Measurements from ENCODE around the gene SPACA1. TPM values are rescaled to one million over a fixed set of nuclear protein-coding genes. Genes with fewer than 3 reads are reported as not detected.

The SPACA1 gene
- total RNA-seq, 1 experiment from 2014 or later: not detected

- ChIA-PET POLR2A (no interaction called here), CTCF (no interaction called here)
- DNase-seq (ENCODE audit: low read depth, low spot score) (no peak), ATAC-seq (no peak)
- Histone ChIP-seq H3K27me3 (ENCODE audit: control insufficient read depth, insufficient read depth, low read length) (no peaks in the 10 kb centered on the region), H3K36me3 (ENCODE audit: control insufficient read depth, insufficient read depth, low read length) (no peaks in the 10 kb centered on the region), H3K4me3 (ENCODE audit: low read depth in 2 of 2, low read length in 2 of 2) (no peak overlapping the region), H3K4me1 (ENCODE audit: control insufficient read depth, insufficient read depth, low read length) (no peaks in the 10 kb centered on the region), H3K9me3 (ENCODE audit: control insufficient read depth, insufficient read depth, low read depth, low read length) (peaks cover 14% of the 10 kb centered on the region), H3K27ac (ENCODE audit: low read length) (no peak overlapping the region)
- TF ChIP-seq CTCF (IDR thresholded peaks at IDR 0.05) (no peak), TCF7L2 (IDR thresholded peaks at IDR 0.05; ENCODE audit: low read depth, low read length) (no peak)
- in situ Hi-C loops (cut with HindIII; ENCODE audit: low pct_unique_long_range_greater_than_20kb, low sequenced_read_pairs) (no loop called here), intact Hi-C loops (cut with micrococcal nuclease; ENCODE audit: unreplicated experiment) (no loop called here)
- BruUV-seq (replicated peaks): no TSS peak
Measured at GRCh38 chr6:88031550-88031949, 16.1 kb upstream of the SPACA1 start.

GRCh38 chr6:88044530-88044929 is 3.1 kb upstream of the SPACA1 start:
- POLR2A ChIA-PET: no interaction called here
- no peaks in the 10 kb centered on the region for H3K36me3 ChIP-seq (ENCODE audit: control insufficient read depth, insufficient read depth, low read length)
- no peak overlapping the region for H3K4me3 ChIP-seq (ENCODE audit: low read depth in 2 of 2, low read length in 2 of 2)
- H3K9me3 ChIP-seq (ENCODE audit: control insufficient read depth, insufficient read depth, low read depth, low read length): no peaks in the 10 kb centered on the region
- CTCF ChIA-PET: no interaction called here
- TF ChIP-seq SIN3A (IDR thresholded peaks at IDR 0.05; ENCODE audit: borderline replicate concordance, insufficient read depth, low read depth, low read length) (no peak), REST (IDR thresholded peaks at IDR 0.05; ENCODE audit: insufficient read depth in 1 of 2, low read depth in 2 of 2, low read length in 1 of 2) (no peak), TCF7L2 (IDR thresholded peaks at IDR 0.05; ENCODE audit: low read depth, low read length) (no peak), POLR2AphosphoS5 (IDR thresholded peaks at IDR 0.05; ENCODE audit: low read depth, low read length) (no peak), CTCF (IDR thresholded peaks at IDR 0.05) (no peak)
- intact Hi-C loops (cut with micrococcal nuclease; ENCODE audit: unreplicated experiment): no loop called here
- BruUV-seq (replicated peaks): no TSS peak
- no peaks in the 10 kb centered on the region for H3K4me1 ChIP-seq (ENCODE audit: control insufficient read depth, insufficient read depth, low read length)
- no peak for ATAC-seq
- in situ Hi-C loops (cut with HindIII; ENCODE audit: low pct_unique_long_range_greater_than_20kb, low sequenced_read_pairs): no loop called here
- H3K27me3 ChIP-seq (ENCODE audit: control insufficient read depth, insufficient read depth, low read length): no peaks in the 10 kb centered on the region
- no peak overlapping the region for H3K27ac ChIP-seq (ENCODE audit: low read length)
- no peak for DNase-seq (ENCODE audit: low read depth, low spot score)
